Measurements from ENCODE around the gene COL23A1. TPM values are rescaled to one million over a fixed set of nuclear protein-coding genes. Genes with fewer than 3 reads are reported as not detected.
A peak's percentile ranks its signal among the peaks of the same experiment; 100 is the strongest.

The COL23A1 gene
- total RNA-seq, 1 experiment from 2014 or later, result 21.7 TPM

DNA sequence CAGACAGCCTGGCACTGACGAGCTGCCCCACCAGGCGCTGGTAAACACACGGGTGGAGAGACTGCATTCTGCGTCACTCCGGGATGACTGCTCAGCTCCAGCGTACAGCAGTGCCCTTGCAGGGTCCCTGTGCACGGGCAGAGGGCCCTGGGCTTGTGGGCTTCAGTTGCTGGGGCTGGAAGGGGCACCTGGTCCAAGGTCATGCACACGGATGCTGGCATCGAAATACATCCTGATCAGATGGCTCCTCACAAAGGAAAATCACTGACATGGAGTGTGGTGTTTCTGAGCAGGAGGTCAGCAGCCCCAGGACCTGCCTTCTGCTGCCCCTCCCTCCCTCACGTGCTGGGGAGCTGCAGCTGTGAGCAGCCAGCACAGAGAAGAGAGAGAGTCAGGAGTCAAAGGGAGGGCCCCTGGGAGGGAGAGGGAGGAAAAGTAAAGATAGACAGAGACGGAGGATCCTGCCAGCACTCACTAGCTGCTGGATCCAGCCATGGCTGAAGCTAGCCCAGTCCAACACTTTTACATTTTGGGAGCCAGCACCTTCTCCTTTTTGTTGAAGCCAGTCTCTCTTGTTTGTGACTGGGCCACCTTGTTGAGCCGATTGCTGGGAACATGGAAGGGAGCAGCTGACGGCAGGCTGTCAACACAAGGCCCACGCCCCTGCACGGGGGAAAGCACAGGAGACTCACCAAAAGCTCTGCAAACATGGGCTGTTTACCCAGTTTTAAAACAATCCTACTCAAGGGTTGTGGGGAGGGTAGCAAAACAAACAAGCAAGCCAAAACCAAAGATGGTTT lies 191.1 kb downstream of the COL23A1 start:
- peak; percentile 34 for DNase-seq (ENCODE audit: low read depth)

- DNase-seq (ENCODE audit: low read depth), result peak; percentile 26
Observed at GRCh38 chr5:178396796-178397720, 193.1 kb downstream of the COL23A1 start.

DNA sequence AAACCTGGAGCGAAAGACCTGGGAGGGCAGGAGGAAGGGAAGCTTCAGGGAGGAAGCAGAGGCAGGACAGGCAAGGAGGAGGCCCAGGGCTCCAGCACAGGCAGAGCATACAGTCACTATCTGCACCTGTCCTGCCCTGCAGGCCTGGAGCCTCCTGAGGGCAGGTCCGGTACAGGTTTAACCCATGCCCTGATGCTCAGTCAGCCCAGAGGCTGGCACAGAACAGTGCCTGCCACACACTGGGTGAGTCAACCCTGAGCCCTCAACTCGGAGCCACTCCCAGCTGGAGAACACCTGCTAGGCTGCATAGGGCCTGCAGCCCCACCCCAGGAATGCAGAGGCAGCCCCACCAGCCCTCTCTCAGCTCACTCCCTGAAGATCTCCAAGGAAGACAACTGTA lies 196.1 kb downstream of the COL23A1 start:
- DNase-seq (ENCODE audit: low read depth), result peak; percentile 69

DNA sequence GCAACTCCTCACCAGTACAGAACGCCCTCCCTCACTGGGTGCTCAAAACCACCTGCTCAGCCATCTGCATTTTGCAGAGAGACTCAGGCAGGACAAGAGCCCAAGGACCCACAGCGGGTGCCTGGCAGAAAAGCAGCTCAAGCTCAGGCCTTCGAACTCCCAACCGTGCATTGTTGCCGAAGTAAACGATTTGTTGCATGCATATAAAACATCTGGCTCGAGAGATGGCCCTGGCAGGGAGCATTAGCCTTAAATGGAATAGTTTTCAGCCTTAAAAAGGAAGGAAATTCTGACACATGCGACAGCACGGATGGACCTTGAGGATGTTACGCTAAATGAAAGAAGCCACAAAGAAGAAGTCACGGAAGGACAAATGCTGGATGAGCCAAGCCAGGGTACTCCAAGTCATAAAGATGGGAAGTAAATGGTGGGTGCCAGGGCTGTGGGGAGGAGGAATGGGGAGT lies 197.2 kb downstream of the COL23A1 start:
- DNase-seq (ENCODE audit: low read depth), result no peak

- no peak for DNase-seq (ENCODE audit: low read depth)
Observed at GRCh38 chr5:178392386-178392785, 197.8 kb downstream of the COL23A1 start.

- no peak for DNase-seq (ENCODE audit: low read depth)
Observed at GRCh38 chr5:178391480-178391879, 198.7 kb downstream of the COL23A1 start.

DNA sequence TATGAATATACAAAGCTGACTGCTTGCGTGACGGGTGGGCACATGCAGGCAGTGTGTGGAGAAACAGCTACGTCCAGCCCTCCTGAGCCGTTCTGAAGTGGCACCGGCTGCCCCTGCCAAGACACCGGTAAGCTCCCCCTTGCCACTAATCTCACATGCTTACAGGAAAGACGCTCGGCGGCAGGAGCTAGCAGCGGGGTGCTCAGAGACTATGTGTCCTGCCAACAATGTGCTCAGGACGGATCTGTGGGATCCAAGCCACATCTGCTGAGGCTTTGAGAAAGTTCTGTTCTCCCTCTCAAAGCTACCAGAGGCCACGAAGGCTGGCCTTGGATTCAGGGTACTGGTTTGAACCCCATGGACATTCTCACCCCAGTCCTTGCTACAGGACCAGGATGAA lies 200.4 kb downstream of the COL23A1 start:
- no peak for DNase-seq (ENCODE audit: low read depth)

GRCh38 chr5:178389026-178389729 lies 201.0 kb downstream of the COL23A1 start:
- no peak for DNase-seq (ENCODE audit: low read depth)

DNA sequence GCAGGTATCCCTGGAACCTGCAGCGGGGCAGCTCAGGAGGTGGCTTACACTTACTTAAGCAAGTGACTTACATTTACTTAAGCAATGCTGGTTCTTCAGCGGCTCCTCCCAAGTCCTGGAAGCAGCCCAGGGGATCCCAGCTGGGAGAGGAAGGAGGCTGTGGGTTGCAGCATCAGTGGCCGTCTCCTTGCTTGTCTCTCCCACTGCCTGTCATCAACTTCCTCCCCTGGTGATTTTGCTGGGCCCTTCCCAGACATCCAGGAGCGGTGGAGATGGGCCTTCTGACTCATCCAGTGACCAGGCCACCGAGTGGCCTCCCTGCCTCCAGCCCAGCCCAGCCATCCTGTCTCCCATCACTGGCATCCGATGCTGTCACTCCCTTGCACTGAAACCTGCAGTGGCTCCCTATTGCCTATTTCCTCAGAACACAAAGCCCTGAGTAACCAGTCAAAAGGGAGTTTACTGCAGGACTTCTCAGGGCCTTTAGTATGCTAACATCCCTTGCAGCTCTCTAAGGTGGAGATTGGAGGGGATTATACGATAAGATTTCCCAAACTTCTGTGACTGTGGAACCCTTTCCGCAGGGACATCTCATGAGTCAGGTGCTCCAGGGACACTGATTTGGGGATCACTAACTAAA lies 201.7 kb downstream of the COL23A1 start:
- DNase-seq (ENCODE audit: low read depth), result peak; percentile 77

GRCh38 chr5:178387856-178388190 lies 202.4 kb downstream of the COL23A1 start:
- DNase-seq (ENCODE audit: low read depth), result peak; percentile 7

DNA sequence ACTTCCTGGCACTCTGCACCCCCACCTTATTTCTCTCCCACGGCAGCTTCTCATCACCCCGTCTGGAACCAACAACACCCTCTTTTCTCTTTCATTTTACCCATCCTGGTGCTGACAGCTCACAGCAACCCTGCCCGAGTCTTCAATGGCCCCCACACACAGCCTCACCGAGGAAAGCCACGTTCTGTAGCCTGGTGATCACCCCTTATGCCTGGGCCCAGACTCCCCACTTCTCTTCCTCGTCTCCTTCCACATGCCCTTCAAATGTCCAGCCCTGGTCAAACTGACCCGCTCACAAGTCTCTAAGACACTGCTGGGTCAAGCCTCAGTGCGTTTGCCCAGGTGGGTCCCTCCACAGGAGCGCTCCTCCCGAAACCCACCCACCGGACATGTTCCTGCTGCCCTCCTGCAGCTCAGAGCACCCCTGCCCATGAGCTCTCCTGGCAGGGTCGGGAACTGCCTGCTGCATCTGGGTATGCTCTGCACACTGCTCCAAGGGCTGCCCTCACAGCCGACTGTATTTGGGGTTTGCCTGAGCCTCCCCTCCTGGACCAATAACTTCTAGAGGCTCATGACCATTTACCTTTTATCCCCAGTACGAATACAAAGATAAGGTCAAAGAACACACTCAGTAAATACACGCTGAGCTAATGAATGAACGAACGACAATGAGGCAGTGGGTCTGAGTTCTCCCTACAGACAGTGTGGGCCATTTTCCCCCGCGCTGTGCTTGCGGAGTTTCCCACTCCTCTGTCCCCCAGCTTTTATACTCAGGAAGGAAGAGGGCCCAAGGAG lies 202.9 kb downstream of the COL23A1 start:
- peak; percentile 40 for DNase-seq (ENCODE audit: low read depth)

DNA sequence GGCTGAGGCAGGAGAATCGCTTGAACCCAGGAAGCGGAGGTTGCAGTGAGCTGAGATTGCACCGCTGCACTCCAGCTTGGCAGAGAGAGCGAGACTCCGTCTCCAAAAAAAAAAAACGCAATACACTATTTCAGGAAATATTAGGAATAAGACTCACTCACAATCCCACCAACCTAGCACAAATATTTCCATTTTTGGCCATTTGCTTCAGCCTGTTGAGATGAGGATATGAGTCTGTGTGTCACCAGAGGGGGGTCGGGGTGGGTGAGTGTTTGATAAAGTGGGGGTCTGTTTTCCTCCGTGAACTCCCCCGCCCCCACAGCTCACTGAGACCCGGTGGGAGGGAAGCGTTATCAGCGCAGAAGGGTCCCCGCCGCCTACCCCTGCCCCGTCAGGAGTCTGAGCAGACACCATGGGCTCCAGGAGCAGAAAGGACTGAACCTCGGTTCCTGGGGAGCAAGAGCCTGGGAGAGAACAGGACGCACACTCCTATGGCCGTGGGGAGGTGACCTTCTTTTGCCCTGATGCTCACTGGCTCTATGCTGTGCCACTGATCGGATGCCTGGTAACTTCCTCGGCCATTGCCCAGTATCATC lies 203.8 kb downstream of the COL23A1 start:
- DNase-seq (ENCODE audit: low read depth), result peak; percentile 4

GRCh38 chr5:178385496-178385890 lies 204.7 kb downstream of the COL23A1 start:
- peak; percentile 84 for DNase-seq (ENCODE audit: low read depth)

DNA sequence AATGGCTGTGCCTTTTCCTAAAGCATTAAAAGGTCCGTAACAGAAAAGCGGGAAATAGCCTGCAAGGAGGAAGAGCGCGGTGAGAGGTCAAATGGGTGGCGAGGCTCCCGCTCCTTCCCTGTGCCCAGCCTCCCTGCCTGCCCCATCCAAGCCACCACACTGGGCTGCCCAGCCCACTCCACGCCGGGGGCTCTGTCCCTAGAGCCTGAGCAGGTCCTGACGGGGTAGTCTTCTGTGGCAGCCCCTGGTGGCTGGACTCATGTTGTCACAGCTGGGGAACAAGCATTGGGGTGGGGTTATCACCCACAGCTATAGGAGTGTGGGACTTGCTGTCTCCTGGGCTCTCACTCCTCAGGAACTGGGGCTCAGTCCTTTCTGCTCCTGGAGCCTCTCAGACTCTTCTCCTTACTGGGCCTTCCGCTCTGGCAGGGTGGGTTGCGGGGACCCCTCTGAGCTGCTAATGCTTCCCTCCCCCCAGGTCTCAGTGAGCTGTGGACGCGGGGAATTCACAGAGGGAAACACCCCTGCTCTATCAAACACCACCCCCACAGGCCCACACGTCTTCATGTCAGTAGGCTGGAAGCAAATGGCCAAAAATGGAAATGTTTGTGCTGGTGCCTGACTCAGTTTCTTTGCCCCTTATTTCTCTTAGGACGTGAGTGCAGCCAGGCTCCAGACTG lies 205.2 kb downstream of the COL23A1 start:
- DNase-seq (ENCODE audit: low read depth), result no peak

- DNase-seq (ENCODE audit: low read depth), result peak; percentile 58
Observed at GRCh38 chr5:178383919-178384815, 206.0 kb downstream of the COL23A1 start.

- DNase-seq (ENCODE audit: low read depth), result no peak
Observed at GRCh38 chr5:178383301-178383918, 206.8 kb downstream of the COL23A1 start.

GRCh38 chr5:178382754-178383164 lies 207.4 kb downstream of the COL23A1 start:
- DNase-seq (ENCODE audit: low read depth), result peak; percentile 67

Data from Daoy (cell line).